HepG2 (cell line): ENCODE results near the gene CCDC57. TPM values are rescaled to one million over a fixed set of nuclear protein-coding genes. Genes with fewer than 3 reads are reported as not detected.

ENCODE experiments used
- ATF7 ChIP-seq, 2 experiments: fragments of 450-650 bp in 1 of 2; sonication (generic) in 1 of 2; formaldehyde crosslinking in 1 of 2; IDR thresholded peaks; 2 replicates each; pipeline versions ENCODE4 v1.4.0 to v1.6.1; 2016 to 2020; ENCODE audit warnings: antibody characterized with exemption in 1 of 2, mild to moderate bottlenecking in 1 of 2, missing genetic modification reagents in 1 of 2
- ETV5 ChIP-seq: IDR thresholded peaks from 2 replicates; pipeline ENCODE4 v1.6.1; 2018; ENCODE audit warnings: missing biosample characterization, missing genetic modification reagents, inconsistent platforms, borderline replicate concordance
- FOXK1 ChIP-seq: sonication (generic); formaldehyde crosslinking; IDR thresholded peaks from 2 replicates; pipeline ENCODE4 v1.4.0; 2020; ENCODE audit warnings: low read depth, missing genetic modification reagents, borderline replicate concordance
- MAF1 ChIP-seq: sonication (generic); formaldehyde crosslinking; IDR thresholded peaks from 2 replicates; pipeline ENCODE4 v1.5.0; 2020; ENCODE audit warnings: missing genetic modification reagents, borderline replicate concordance
- MIER3 ChIP-seq: IDR thresholded peaks from 2 replicates; pipeline ENCODE4 v1.6.1; 2016; ENCODE audit warnings: missing compliant biosample characterization, borderline replicate concordance
- NPAS2 ChIP-seq: sonication (generic); formaldehyde crosslinking; IDR thresholded peaks from 2 replicates; pipeline ENCODE4 v1.8.0; 2022; ENCODE audit warnings: mild to moderate bottlenecking, missing genetic modification reagents, borderline replicate concordance
- REPIN1 ChIP-seq: sonication (generic); formaldehyde crosslinking; IDR thresholded peaks from 2 replicates; pipeline ENCODE4 v1.8.0; 2022; ENCODE audit warnings: missing genetic modification reagents, low read depth, mild to moderate bottlenecking, borderline replicate concordance
- TOPORS ChIP-seq: sonication (generic); formaldehyde crosslinking; IDR thresholded peaks from 2 replicates; pipeline ENCODE4 v1.8.0; 2023; ENCODE audit warnings: mild to moderate bottlenecking, missing genetic modification reagents
- ZNF530 ChIP-seq: sonication (generic); formaldehyde crosslinking; IDR thresholded peaks from 2 replicates; pipeline ENCODE4 v1.5.0; 2020; ENCODE audit warnings: low read depth, mild to moderate bottlenecking, missing genetic modification reagents
- polyA plus RNA-seq, 8 experiments: library from polyadenylated mRNA; depleted of rRNA in 3 of 8; stranded (reverse) in 7 of 8; unstranded in 1 of 8; fragments of >200 nt; fragmentation: Illumina TruSeq in 4 of 8; extraction: Trizol in 4 of 8; gene quantifications; 2 replicates each; pipeline versions ENCODE4 v1.2.1 to v1.2.3, GENCODE V29; 2011 to 2016; ENCODE audit warnings: low read depth in 4 of 8, missing spikeins in 1 of 8, mixed read lengths in 1 of 8; ENCODE audit not compliant: insufficient read depth in 1 of 8
- total RNA-seq, 5 experiments: library from RNA; depleted of rRNA; stranded (reverse); fragments of >200 nt; fragmentation: Illumina TruSeq; extraction: Trizol; gene quantifications; 2 replicates each; pipeline ENCODE4 v1.2.3, GENCODE V29; 2016; ENCODE audit warnings: low read depth in 1 of 5
- TF ChIP-seq, protein P1 (sequence below): fragments of 450-650 bp; IDR thresholded peaks from 2 replicates; pipeline ENCODE4 v1.6.1; 2016
- TF ChIP-seq, protein P2 (sequence below): sonication (generic); formaldehyde crosslinking; IDR thresholded peaks from 2 replicates; pipeline ENCODE4 v1.5.0; 2020; ENCODE audit warnings: mild to moderate bottlenecking, missing genetic modification reagents, borderline replicate concordance
- TF ChIP-seq, protein P3 (sequence below): IDR thresholded peaks from 2 replicates; pipeline ENCODE4 v1.6.1; 2016; ENCODE audit warnings: missing compliant biosample characterization, missing genetic modification reagents, borderline replicate concordance

The CCDC57 gene
- total and polyA plus RNA-seq, 2 of the 13 experiments (the other 11 are each of a cell fraction or from before 2014, with no cell fraction given), result 59.3 to 59.9 TPM

DNA sequence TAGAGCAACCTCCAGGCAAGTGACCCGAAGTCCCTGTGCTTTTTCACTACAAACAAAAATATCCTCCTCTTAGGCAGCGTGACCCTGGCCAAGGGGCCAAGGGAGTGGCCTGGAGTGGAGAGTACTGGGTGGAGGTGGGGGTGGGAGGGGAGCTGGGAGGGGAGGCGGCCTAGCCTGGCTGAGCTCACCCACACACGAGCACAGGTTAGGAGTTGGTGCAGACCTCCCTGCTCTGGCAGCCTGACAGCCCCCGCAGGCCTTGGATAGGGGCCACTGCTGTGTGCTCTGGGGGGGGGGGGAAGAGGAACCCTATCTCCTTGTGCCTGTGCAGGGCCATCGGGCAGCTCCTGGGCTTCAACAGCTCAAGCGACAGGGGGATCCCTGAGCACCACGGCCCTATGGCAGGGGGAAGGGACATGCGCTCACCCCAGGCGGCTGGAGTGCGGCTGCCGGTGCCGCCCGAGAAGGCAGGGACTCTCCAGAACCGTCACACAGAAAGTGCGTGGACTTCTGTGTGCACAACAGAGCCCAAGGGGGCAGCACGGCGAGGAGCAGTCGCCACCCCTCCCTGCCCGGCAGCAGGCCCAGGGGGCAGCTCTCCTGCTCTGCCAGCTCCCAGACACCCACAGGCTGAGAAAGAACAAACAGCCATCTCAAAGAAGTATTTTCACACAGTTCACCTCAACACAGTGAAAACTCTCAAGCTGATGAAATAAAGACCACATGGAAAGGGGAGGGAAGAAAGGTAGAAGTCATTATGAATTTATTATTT is 29.5 kb upstream of the CCDC57 start (continued):
- TF ChIP-seq ATF7 (IDR thresholded peaks at IDR 0.05) (no peak), ATF7 (CRISPR knock-in tag; IDR thresholded peaks at IDR 0.05) (no peak), TOPORS (no peak; the same call in 1 of the 2 replicates), FOXK1 (no peak), REPIN1 (CRISPR knock-in tag) (no peak), MAF1 (CRISPR knock-in tag) (0 out of 2 replicates have a peak, but pooled peaks have one; percentile 28), ETV5 (CRISPR knock-in tag) (peak; percentile 18; the same call in 1 of the 2 replicates), NPAS2 (CRISPR knock-in tag) (no peak), MIER3 (CRISPR knock-in tag) (no peak), ZNF530 (CRISPR knock-in tag) (no peak)
- TF ChIP-seq, protein P1, sequence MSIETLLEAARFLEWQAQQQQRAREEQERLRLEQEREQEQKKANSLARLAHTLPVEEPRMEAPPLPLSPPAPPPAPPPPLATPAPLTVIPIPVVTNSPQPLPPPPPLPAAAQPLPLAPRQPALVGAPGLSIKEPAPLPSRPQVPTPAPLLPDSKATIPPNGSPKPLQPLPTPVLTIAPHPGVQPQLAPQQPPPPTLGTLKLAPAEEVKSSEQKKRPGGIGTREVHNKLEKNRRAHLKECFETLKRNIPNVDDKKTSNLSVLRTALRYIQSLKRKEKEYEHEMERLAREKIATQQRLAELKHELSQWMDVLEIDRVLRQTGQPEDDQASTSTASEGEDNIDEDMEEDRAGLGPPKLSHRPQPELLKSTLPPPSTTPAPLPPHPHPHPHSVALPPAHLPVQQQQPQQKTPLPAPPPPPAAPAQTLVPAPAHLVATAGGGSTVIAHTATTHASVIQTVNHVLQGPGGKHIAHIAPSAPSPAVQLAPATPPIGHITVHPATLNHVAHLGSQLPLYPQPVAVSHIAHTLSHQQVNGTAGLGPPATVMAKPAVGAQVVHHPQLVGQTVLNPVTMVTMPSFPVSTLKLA, result no peak
- TF ChIP-seq, protein P2, sequence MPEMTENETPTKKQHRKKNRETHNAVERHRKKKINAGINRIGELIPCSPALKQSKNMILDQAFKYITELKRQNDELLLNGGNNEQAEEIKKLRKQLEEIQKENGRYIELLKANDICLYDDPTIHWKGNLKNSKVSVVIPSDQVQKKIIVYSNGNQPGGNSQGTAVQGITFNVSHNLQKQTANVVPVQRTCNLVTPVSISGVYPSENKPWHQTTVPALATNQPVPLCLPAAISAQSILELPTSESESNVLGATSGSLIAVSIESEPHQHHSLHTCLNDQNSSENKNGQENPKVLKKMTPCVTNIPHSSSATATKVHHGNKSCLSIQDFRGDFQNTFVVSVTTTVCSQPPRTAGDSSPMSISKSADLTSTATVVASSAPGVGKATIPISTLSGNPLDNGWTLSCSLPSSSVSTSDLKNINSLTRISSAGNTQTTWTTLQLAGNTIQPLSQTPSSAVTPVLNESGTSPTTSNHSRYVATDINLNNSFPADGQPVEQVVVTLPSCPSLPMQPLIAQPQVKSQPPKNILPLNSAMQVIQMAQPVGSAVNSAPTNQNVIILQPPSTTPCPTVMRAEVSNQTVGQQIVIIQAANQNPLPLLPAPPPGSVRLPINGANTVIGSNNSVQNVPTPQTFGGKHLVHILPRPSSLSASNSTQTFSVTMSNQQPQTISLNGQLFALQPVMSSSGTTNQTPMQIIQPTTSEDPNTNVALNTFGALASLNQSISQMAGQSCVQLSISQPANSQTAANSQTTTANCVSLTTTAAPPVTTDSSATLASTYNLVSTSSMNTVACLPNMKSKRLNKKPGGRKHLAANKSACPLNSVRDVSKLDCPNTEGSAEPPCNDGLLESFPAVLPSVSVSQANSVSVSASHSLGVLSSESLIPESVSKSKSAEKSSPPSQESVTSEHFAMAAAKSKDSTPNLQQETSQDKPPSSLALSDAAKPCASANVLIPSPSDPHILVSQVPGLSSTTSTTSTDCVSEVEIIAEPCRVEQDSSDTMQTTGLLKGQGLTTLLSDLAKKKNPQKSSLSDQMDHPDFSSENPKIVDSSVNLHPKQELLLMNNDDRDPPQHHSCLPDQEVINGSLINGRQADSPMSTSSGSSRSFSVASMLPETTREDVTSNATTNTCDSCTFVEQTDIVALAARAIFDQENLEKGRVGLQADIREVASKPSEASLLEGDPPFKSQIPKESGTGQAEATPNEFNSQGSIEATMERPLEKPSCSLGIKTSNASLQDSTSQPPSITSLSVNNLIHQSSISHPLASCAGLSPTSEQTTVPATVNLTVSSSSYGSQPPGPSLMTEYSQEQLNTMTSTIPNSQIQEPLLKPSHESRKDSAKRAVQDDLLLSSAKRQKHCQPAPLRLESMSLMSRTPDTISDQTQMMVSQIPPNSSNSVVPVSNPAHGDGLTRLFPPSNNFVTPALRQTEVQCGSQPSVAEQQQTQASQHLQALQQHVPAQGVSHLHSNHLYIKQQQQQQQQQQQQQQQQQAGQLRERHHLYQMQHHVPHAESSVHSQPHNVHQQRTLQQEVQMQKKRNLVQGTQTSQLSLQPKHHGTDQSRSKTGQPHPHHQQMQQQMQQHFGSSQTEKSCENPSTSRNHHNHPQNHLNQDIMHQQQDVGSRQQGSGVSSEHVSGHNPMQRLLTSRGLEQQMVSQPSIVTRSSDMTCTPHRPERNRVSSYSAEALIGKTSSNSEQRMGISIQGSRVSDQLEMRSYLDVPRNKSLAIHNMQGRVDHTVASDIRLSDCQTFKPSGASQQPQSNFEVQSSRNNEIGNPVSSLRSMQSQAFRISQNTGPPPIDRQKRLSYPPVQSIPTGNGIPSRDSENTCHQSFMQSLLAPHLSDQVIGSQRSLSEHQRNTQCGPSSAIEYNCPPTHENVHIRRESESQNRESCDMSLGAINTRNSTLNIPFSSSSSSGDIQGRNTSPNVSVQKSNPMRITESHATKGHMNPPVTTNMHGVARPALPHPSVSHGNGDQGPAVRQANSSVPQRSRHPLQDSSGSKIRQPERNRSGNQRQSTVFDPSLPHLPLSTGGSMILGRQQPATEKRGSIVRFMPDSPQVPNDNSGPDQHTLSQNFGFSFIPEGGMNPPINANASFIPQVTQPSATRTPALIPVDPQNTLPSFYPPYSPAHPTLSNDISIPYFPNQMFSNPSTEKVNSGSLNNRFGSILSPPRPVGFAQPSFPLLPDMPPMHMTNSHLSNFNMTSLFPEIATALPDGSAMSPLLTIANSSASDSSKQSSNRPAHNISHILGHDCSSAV (CRISPR knock-in tag), result no peak
- TF ChIP-seq, protein P3, sequence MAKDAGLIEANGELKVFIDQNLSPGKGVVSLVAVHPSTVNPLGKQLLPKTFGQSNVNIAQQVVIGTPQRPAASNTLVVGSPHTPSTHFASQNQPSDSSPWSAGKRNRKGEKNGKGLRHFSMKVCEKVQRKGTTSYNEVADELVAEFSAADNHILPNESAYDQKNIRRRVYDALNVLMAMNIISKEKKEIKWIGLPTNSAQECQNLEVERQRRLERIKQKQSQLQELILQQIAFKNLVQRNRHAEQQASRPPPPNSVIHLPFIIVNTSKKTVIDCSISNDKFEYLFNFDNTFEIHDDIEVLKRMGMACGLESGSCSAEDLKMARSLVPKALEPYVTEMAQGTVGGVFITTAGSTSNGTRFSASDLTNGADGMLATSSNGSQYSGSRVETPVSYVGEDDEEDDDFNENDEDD, result 0 out of 2 replicates have a peak, but pooled peaks have one; percentile 21
